ENCODE data around the gene SLC30A3. TPM values are rescaled to one million over a fixed set of nuclear protein-coding genes. Genes with fewer than 3 reads are reported as not detected.

The SLC30A3 gene
- total and polyA plus RNA-seq, 2 donors (not counting 1 experiment from before 2014, with no cell fraction given), result under 0.01 to 0.12 TPM

DNA sequence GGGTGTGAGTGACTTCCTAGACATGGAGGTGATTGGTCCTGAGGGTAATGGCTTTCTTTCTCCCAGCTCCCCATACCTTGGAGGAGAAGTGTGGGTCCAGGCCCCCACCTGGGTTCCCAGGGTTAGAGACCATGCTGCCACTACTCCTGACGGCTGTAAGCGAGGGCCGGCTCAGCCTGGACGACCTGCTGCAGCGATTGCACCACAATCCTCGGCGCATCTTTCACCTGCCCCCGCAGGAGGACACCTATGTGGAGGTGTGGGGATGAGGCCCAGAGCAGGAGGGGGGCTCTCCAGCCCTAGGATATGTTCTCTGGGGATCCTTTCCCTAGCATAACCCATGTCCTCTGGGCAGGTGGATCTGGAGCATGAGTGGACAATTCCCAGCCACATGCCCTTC is 23.9 kb downstream of the SLC30A3 start:
- no peak overlapping the region for H3K4me3 ChIP-seq (replicated peaks in 1 of 4; ENCODE audit: control extremely low read depth in 1 of 4, insufficient read depth in 1 of 4, low read depth in 3 of 4, low read length in 4 of 4)
- H3K4me1 ChIP-seq (ENCODE audit: control insufficient read depth, extremely low read depth, insufficient read depth, low read length), result no peaks in the 10 kb centered on the region
- peaks cover 48% of the 10 kb centered on the region for H3K36me3 ChIP-seq (ENCODE audit: control insufficient read depth, insufficient read depth, low read length)
- no peaks in the 10 kb centered on the region for H3K9me3 ChIP-seq (ENCODE audit: control insufficient read depth, insufficient read depth, low read depth, low read length)
- no peak for DNase-seq (ENCODE audit: low read depth in 2 of 2)
- H2AFZ ChIP-seq (ENCODE audit: low read length), result no peak overlapping the region
- no peak overlapping the region for H3K9ac ChIP-seq (ENCODE audit: insufficient read depth, low read length)
- no peaks in the 10 kb centered on the region for H3K27me3 ChIP-seq (ENCODE audit: control insufficient read depth, insufficient read depth, low read length)
- H4K20me1 ChIP-seq (ENCODE audit: control insufficient read depth, extremely low read depth, insufficient read depth, low read length), result no peaks in the 10 kb centered on the region
- H3K79me2 ChIP-seq (ENCODE audit: control insufficient read depth, insufficient read depth, low read length), result no peaks in the 10 kb centered on the region
- H3K27ac ChIP-seq (ENCODE audit: insufficient read depth, low read length), result no peak overlapping the region
- H3K4me2 ChIP-seq (ENCODE audit: extremely low read depth, insufficient read depth, low read length), result no peak overlapping the region
- TF ChIP-seq EZH2 (IDR thresholded peaks at IDR 0.05; ENCODE audit: low read length, missing control alignments) (no peak), CTCF (conservative IDR thresholded peaks at IDR 0.05 in 1 of 2, IDR thresholded peaks at IDR 0.05 in 1 of 2; ENCODE audit: low read depth in 1 of 2, low read length in 2 of 2) (no peak)

- H3K27me3 ChIP-seq (ENCODE audit: control insufficient read depth, insufficient read depth, low read length), result no peaks in the 10 kb centered on the region
- no peak overlapping the region for H3K4me2 ChIP-seq (ENCODE audit: extremely low read depth, insufficient read depth, low read length)
- no peaks in the 10 kb centered on the region for H3K9me3 ChIP-seq (ENCODE audit: control insufficient read depth, insufficient read depth, low read depth, low read length)
- H3K4me3 ChIP-seq (replicated peaks in 1 of 4; ENCODE audit: control extremely low read depth in 1 of 4, insufficient read depth in 1 of 4, low read depth in 3 of 4, low read length in 4 of 4), result no peak overlapping the region
- no peak for DNase-seq (ENCODE audit: low read depth in 2 of 2)
- no peaks in the 10 kb centered on the region for H3K79me2 ChIP-seq (ENCODE audit: control insufficient read depth, insufficient read depth, low read length)
- H3K4me1 ChIP-seq (ENCODE audit: control insufficient read depth, extremely low read depth, insufficient read depth, low read length), result no peaks in the 10 kb centered on the region
- TF ChIP-seq EZH2 (IDR thresholded peaks at IDR 0.05; ENCODE audit: low read length, missing control alignments) (no peak), CTCF (conservative IDR thresholded peaks at IDR 0.05 in 1 of 2, IDR thresholded peaks at IDR 0.05 in 1 of 2; ENCODE audit: low read depth in 1 of 2, low read length in 2 of 2) (no peak)
- H3K9ac ChIP-seq (ENCODE audit: insufficient read depth, low read length), result no peak overlapping the region
- no peaks in the 10 kb centered on the region for H4K20me1 ChIP-seq (ENCODE audit: control insufficient read depth, extremely low read depth, insufficient read depth, low read length)
- H3K36me3 ChIP-seq (ENCODE audit: control insufficient read depth, insufficient read depth, low read length), result peaks cover 50% of the 10 kb centered on the region
- H3K27ac ChIP-seq (ENCODE audit: insufficient read depth, low read length), result no peak overlapping the region
- no peak overlapping the region for H2AFZ ChIP-seq (ENCODE audit: low read length)
These were observed 25.4 kb downstream of the SLC30A3 start for GRCh38 chr2:27237341-27237945.

DNA sequence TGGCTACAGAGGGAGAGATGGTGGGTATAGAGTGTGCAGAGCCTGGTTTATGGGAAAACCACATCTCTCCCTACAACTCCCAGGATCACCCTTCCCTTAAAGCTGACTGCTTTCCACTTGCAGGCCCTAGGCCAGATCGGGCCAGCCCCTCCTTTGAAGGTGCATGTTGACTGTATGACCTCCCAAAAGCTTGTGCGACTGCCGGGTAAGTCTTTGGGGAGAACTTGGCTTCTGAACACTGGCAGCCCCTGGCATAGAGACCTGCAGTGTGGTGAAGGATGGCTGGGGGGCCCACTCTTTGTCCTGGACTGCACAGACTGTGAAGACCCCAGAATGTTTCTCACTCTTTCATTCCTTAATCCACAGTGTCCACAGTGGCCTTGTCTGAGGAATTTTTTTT is 26.2 kb downstream of the SLC30A3 start:
- H3K9ac ChIP-seq (ENCODE audit: insufficient read depth, low read length), result no peak overlapping the region
- no peak for DNase-seq (ENCODE audit: low read depth in 2 of 2)
- no peak overlapping the region for H3K4me2 ChIP-seq (ENCODE audit: extremely low read depth, insufficient read depth, low read length)
- TF ChIP-seq EZH2 (IDR thresholded peaks at IDR 0.05; ENCODE audit: low read length, missing control alignments), result no peak
- no peak for TF ChIP-seq CTCF (conservative IDR thresholded peaks at IDR 0.05 in 1 of 2, IDR thresholded peaks at IDR 0.05 in 1 of 2; ENCODE audit: low read depth in 1 of 2, low read length in 2 of 2)
- no peaks in the 10 kb centered on the region for H3K79me2 ChIP-seq (ENCODE audit: control insufficient read depth, insufficient read depth, low read length)
- H4K20me1 ChIP-seq (ENCODE audit: control insufficient read depth, extremely low read depth, insufficient read depth, low read length), result no peaks in the 10 kb centered on the region
- no peak overlapping the region for H2AFZ ChIP-seq (ENCODE audit: low read length)
- no peaks in the 10 kb centered on the region for H3K9me3 ChIP-seq (ENCODE audit: control insufficient read depth, insufficient read depth, low read depth, low read length)
- H3K4me1 ChIP-seq (ENCODE audit: control insufficient read depth, extremely low read depth, insufficient read depth, low read length), result no peaks in the 10 kb centered on the region
- no peak overlapping the region for H3K27ac ChIP-seq (ENCODE audit: insufficient read depth, low read length)
- H3K36me3 ChIP-seq (ENCODE audit: control insufficient read depth, insufficient read depth, low read length), result peaks cover 52% of the 10 kb centered on the region
- no peak overlapping the region for H3K4me3 ChIP-seq (replicated peaks in 1 of 4; ENCODE audit: control extremely low read depth in 1 of 4, insufficient read depth in 1 of 4, low read depth in 3 of 4, low read length in 4 of 4)
- no peaks in the 10 kb centered on the region for H3K27me3 ChIP-seq (ENCODE audit: control insufficient read depth, insufficient read depth, low read length)

Data from fibroblast of lung (primary cell).